GM12878 (cell line): ENCODE data around the gene BTNL8. TPM values are rescaled to one million over a fixed set of nuclear protein-coding genes. Genes with fewer than 3 reads are reported as not detected.
A peak's percentile ranks its signal among the peaks of the same experiment; 100 is the strongest.

Experiments used
- CBX3 ChIP-seq: fragments of 200-600 bp; sonication (generic); IDR thresholded peaks from 2 replicates; pipeline ENCODE4 v1.6.1; 2016; ENCODE audit warnings: low read depth, borderline replicate concordance
- CREB1 ChIP-seq: IDR thresholded peaks from 2 replicates; pipeline ENCODE4 v1.6.1; 2012; ENCODE audit warnings: low read depth, mild to moderate bottlenecking, inconsistent platforms
- EGR1 ChIP-seq, 2 experiments: IDR thresholded peaks; 1 replicate in 1 of 2; 2 replicates in 1 of 2; pipeline ENCODE4 v1.6.1; 2011 to 2012; ENCODE audit warnings: low read depth in 2 of 2, low read length in 2 of 2, borderline replicate concordance in 1 of 2, mild to moderate bottlenecking in 1 of 2, moderate library complexity in 1 of 2
- EZH2 ChIP-seq: IDR thresholded peaks from 2 replicates; pipeline ENCODE4 v1.6.1; 2012; ENCODE audit warnings: low read depth, mild to moderate bottlenecking, control low read depth, inconsistent platforms, low read length, borderline replicate concordance; ENCODE audit not compliant: control insufficient read depth
- FOS ChIP-seq: IDR thresholded peaks from 3 replicates; pipeline ENCODE4 v1.6.1; 2011; ENCODE audit warnings: borderline replicate concordance; ENCODE audit not compliant: insufficient read length; ENCODE audit errors: extremely low read depth
- GABPA ChIP-seq: IDR thresholded peaks from 2 replicates; pipeline ENCODE4 v1.6.1; 2014; ENCODE audit warnings: antibody characterized with exemption, low read depth, mild to moderate bottlenecking, inconsistent platforms
- IRF3 ChIP-seq: fragments of 450-650 bp; IDR thresholded peaks from 2 replicates; pipeline ENCODE4 v1.6.1; 2014; ENCODE audit warnings: mild to moderate bottlenecking
- IRF4 ChIP-seq: IDR thresholded peaks from 2 replicates; pipeline ENCODE4 v1.6.1; 2011; ENCODE audit warnings: low read depth, low read length
- JUND ChIP-seq: IDR thresholded peaks from 2 replicates; pipeline ENCODE4 v1.6.1; 2012; ENCODE audit warnings: low read depth, mild to moderate bottlenecking, low read length, improper control_type of control experiment, moderate library complexity
- MEF2B ChIP-seq: fragments of 450-650 bp; IDR thresholded peaks from 2 replicates; pipeline ENCODE4 v1.6.1; 2018; ENCODE audit warnings: mild to moderate bottlenecking, moderate library complexity; ENCODE audit not compliant: partially characterized antibody, poor library complexity, severe bottlenecking
- NFXL1 ChIP-seq: fragments of 450-650 bp; IDR thresholded peaks from 2 replicates; pipeline ENCODE4 v1.6.1; 2017; ENCODE audit warnings: antibody characterized with exemption, mild to moderate bottlenecking, borderline replicate concordance
- NR2F1 ChIP-seq: fragments of 450-650 bp; conservative IDR thresholded peaks from 2 replicates; pipeline ENCODE4 v1.6.1; 2017; ENCODE audit warnings: mild to moderate bottlenecking
- PAX8 ChIP-seq: fragments of 450-650 bp; IDR thresholded peaks from 2 replicates; pipeline ENCODE4 v1.6.1; 2017; ENCODE audit warnings: mild to moderate bottlenecking, moderate library complexity
- POLR2AphosphoS5 ChIP-seq: IDR thresholded peaks from 2 replicates; pipeline ENCODE4 v1.6.1; 2011; ENCODE audit warnings: mild to moderate bottlenecking, low read length, inconsistent platforms
- PRDM15 ChIP-seq: fragments of 450-650 bp; formaldehyde crosslinking; IDR thresholded peaks from 2 replicates; pipeline ENCODE4 v1.4.0; 2020; ENCODE audit warnings: mild to moderate bottlenecking, moderate library complexity
- RB1 ChIP-seq: fragments of 450-650 bp; formaldehyde crosslinking; IDR thresholded peaks from 2 replicates; pipeline ENCODE4 v1.6.1; 2017; ENCODE audit warnings: mild to moderate bottlenecking, borderline replicate concordance
- RELA ChIP-seq: fragments of 450-650 bp; IDR thresholded peaks from 2 replicates; pipeline ENCODE4 v1.8.0; 2014; ENCODE audit warnings: borderline replicate concordance; ENCODE audit not compliant: partially characterized antibody
- SMC3 ChIP-seq: IDR thresholded peaks from 2 replicates; pipeline ENCODE4 v1.6.1; 2011; ENCODE audit warnings: low read length, improper control_type of control experiment, borderline replicate concordance
- SREBF1 ChIP-seq: IDR thresholded peaks from 2 replicates; pipeline ENCODE4 v1.6.1; 2012; ENCODE audit warnings: mild to moderate bottlenecking, low read length
- SRF ChIP-seq, 2 experiments: IDR thresholded peaks; 2 replicates each; pipeline ENCODE4 v1.6.1; 2011; ENCODE audit warnings: low read depth in 2 of 2, low read length in 2 of 2, mild to moderate bottlenecking in 1 of 2, moderate library complexity in 1 of 2
- SUPT20H ChIP-seq: IDR thresholded peaks from 2 replicates; pipeline ENCODE4 v1.6.1; 2011; ENCODE audit warnings: low read depth, mild to moderate bottlenecking, low read length, moderate library complexity, borderline replicate concordance; ENCODE audit not compliant: control insufficient read depth
- TCF12 ChIP-seq: IDR thresholded peaks from 2 replicates; pipeline ENCODE4 v1.6.1; 2011; ENCODE audit warnings: low read depth, mild to moderate bottlenecking, low read length
- USF2 ChIP-seq: IDR thresholded peaks from 2 replicates; pipeline ENCODE4 v1.6.1; 2011; ENCODE audit warnings: low read depth, low read length, improper control_type of control experiment, borderline replicate concordance
- ZNF622 ChIP-seq: fragments of 450-650 bp; IDR thresholded peaks from 2 replicates; pipeline ENCODE4 v1.6.1; 2017; ENCODE audit warnings: mild to moderate bottlenecking, inconsistent platforms
- ZSCAN29 ChIP-seq: fragments of 450-650 bp; IDR thresholded peaks from 2 replicates; pipeline ENCODE4 v1.6.1; 2017; ENCODE audit warnings: mild to moderate bottlenecking, moderate library complexity
- polyA plus RNA-seq, 11 experiments: library from polyadenylated mRNA; depleted of rRNA in 4 of 11; unstranded in 6 of 11; stranded (reverse) in 5 of 11; fragments of >200 nt; fragmentation: Nextera tagmentation in 4 of 11; fragmentation: Illumina TruSeq in 1 of 11; extraction: Ambion mirVana in 4 of 11; extraction: Trizol in 1 of 11; gene quantifications; 1 replicate in 1 of 11; 2 replicates in 10 of 11; pipeline versions ENCODE4 v1.2.1 to v1.2.3, GENCODE V29; 2011 to 2016; ENCODE audit warnings: inconsistent platforms in 2 of 11, missing spikeins in 2 of 11, low read depth in 1 of 11
- total RNA-seq, 4 experiments: library from RNA; depleted of rRNA in 3 of 4; stranded (reverse); fragments of >200 nt in 3 of 4; fragmentation: Illumina TruSeq in 1 of 4; extraction: Trizol in 1 of 4; gene quantifications; 2 replicates each; pipeline versions ENCODE4 v1.2.1 to v1.2.3, GENCODE V29; 2013 to 2021

The BTNL8 gene
- total and polyA plus RNA-seq, 10 of the 15 experiments (the other 5 are each of a cell fraction or from before 2014, with no cell fraction given): 0.13 to 3.4 (median 0.26) TPM; not detected in 2

DNA sequence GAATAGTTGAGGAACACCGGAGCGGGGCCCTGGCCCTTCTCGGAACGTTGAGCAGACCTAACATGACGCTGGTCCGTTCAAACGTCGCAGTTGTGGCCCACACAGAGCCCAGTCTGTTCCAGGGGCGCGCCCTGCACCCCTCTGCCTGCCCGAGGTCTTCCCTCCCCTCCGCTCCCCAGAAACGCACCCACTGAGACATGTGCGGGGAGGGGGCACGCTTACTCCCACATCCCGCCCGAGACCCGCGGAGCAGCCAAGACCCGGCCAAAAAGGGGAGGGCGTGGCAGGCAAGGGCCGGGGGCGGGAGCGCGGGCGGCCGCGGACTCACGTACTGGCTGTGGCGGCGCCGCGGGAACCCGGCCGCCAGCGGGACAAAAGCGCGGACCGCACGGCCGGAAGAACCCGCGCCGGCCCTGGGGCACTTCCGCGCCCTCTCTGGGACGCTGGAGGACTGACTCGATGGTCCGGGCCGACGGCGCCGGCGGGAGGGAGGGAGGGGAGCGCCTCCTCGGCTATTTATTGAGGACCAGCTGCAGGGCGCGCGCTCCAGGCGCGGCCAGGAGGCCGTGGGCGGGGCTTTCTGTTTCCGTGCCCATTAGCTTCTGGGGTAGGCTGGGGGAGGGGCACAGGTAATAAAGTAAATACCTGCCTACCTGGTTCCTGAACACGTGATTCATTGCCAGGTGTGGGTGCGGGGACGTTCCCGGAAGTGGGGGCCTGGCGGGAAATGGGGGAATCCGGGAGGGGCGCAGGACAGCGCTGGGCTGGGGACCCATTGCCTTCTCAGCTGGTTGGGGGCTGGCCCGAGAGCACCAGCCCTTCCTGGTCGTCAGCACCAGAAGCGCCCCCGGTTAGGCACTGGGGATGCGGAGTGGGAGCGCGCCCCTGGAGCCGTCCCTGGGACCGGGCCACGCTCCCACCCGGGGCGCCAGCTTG, 37.8 kb upstream of the BTNL8 start, which contains the start of gene ZFP62 (continued):
- TF ChIP-seq ZSCAN29: no peak
- no peak for TF ChIP-seq NR2F1
- no peak; the same call in 1 of the 2 replicates for TF ChIP-seq POLR2AphosphoS5
- no peak for TF ChIP-seq ZNF622
- TF ChIP-seq IRF3: no peak
- no peak for TF ChIP-seq PAX8
- TF ChIP-seq SUPT20H: no peak
- TF ChIP-seq SMC3: no peak
- TF ChIP-seq RELA: no peak
- peak; percentile 52; the same call in 1 of the 2 replicates for TF ChIP-seq CREB1
- TF ChIP-seq NFXL1: no peak
- no peak for TF ChIP-seq USF2
- 0 out of 2 replicates have a peak, but pooled peaks have one; percentile 17 for TF ChIP-seq RB1
- TF ChIP-seq JUND: no peak
- peak; percentile 89 for TF ChIP-seq GABPA
- TF ChIP-seq EZH2: no peak
- TF ChIP-seq EGR1 (IDR thresholded peaks at IDR 0.05; ENCODE audit: borderline replicate concordance in 1 of 2, low read depth in 2 of 2, low read length in 2 of 2): peak; percentile 60 to 86
- TF ChIP-seq SREBF1: no peak
- TF ChIP-seq PRDM15: no peak
- TF ChIP-seq CBX3: no peak
- TF ChIP-seq SRF (IDR thresholded peaks at IDR 0.05; ENCODE audit: low read depth in 2 of 2, low read length in 2 of 2): 0 out of 4 replicates have a peak, but pooled peaks of 1 of the 2 experiments have one; percentile 19
- no peak for TF ChIP-seq IRF4
- TF ChIP-seq MEF2B: no peak
- peak; percentile 65 for TF ChIP-seq TCF12
- TF ChIP-seq FOS: no peak
